GM18502 (cell line): ENCODE measurements around the gene HERC2.
"Not testable (repeated sequence)": the region's sequence is repeated elsewhere in the genome, so short reads cannot be mapped to it uniquely, and the experiment has no call there.

Experiments used
- ATAC-seq: cut with Tn5 transposase; IDR thresholded peaks from one replicate; pipeline ENCODE4 v1.9.1; 2021; ENCODE audit warnings: mild to moderate bottlenecking; ENCODE audit not compliant: unreplicated experiment, poor library complexity

HERC2 gene

DNA sequence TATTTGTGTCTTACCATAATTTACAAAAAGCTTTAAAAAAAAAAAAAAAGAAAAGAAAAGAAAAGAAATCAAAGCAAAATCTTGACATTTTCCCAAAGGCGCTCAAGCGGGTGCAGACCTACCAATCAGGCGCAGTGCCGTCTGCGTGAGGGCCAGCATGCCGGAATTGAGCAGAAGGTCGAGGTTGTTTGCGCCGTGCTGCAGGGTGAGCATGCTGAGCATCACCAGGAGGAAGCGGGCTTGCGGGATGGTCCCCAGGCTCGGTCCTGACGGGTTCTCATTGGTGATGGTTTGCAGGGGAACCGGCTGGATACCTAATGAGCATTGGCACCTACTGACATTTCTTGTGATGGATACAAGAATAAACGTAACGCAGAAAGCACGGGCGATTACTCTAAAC lies 93.9 kb downstream of the HERC2 start:
- no peak for ATAC-seq

GRCh38 chr15:28227303-28227702 lies 94.7 kb downstream of the HERC2 start:
- ATAC-seq, result not testable (repeated sequence)

DNA sequence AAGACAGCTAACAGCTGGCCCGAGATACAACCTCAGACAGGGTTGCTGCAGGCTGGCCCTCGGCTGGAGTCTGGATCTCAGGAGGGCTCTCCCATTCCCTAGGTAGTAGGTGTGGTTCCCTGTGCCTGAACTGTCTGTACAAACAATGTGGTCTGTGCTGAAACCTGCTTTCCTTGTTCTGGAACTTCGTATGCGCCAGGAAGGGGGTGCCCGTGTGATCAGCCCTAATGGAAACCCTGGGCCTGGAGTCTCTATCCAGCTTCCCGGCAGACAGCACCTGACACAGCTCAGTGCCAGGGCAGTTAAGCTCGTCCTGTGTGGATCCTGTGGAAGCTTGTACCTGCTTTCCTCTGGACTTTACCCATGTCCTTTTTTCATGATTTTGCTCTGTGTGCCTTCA lies 99.4 kb downstream of the HERC2 start:
- not testable (repeated sequence) for ATAC-seq

DNA sequence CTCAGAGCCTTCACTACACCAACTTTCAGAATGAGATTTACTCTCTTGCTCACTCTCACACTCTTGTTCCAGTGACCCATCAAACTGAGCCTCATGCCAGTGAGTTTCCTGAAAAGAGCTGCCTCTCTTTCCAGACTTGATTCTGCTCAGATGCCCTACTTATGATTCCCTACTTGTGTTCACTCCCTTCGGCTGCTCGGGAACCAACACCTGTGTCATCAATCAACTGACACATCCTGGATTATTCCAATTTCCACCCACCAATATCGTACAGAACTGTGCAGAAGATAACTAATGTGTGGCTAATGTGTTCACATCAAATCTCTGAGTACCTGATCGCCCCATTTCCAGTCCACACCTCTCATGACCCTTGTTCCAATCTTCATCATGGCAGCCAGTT lies 100.3 kb downstream of the HERC2 start:
- not testable (repeated sequence) for ATAC-seq

DNA sequence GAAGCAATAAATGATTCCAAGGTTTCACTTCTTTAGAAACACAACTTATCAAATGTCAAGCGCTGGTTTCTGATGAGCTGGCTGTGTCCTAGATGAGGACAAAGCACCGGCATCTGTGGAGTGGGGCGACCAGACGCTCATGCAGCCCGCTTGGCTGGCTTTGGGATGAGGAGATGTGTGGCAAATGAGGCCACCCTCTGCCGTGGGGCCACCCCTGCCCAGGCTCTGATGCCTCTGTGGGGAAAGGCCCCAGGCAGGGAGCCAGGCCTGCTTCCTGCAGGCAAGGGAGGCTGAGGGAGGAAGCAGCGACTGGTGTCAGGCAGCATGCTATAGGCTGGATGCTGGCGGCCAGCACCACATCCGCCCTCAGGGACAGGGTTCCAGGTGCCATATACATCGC lies 102.9 kb downstream of the HERC2 start:
- no peak for ATAC-seq

- ATAC-seq, result not testable (repeated sequence)
These were observed 104.9 kb downstream of the HERC2 start for GRCh38 chr15:28216946-28217546.

- ATAC-seq, result not testable (repeated sequence)
These were observed 106.5 kb downstream of the HERC2 start for GRCh38 chr15:28215521-28215920.

DNA sequence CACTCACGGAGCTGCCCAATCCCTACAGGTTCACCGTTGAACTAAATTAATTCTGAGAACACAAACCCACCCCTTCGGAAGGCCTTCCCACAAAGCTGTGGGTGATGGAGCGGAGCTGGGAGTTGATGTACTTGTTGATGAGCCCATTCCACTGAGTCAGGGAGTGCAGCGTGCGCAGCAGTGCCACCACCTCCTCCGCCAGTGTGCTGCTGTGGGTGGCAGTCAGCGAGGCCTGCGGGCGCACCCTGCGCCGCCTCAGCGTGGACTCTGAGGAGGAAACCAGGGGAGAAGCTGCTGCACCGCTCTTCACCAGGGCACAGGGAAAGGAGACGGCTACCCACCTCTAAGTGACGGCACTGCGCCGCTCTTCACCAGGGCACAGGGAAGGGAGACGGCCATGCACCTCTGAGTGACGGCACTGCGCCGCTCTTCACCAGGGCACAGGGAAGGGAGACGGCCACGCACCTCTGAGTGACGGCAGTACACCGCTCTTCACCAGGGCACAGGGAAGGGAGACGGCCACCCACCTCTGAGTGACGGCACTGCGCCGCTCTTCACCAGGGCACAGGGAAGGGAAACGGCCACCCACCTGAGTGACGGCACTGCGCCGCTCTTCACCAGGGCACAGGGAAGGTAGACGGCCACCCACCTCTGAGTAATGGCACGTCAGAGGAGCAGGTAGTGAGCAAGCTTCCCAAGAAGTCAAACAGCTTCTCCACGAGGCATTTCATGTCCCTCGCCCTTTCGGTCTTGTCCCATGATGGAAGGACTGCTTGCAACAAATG lies 107.8 kb downstream of the HERC2 start:
- ATAC-seq, result not testable (repeated sequence)

DNA sequence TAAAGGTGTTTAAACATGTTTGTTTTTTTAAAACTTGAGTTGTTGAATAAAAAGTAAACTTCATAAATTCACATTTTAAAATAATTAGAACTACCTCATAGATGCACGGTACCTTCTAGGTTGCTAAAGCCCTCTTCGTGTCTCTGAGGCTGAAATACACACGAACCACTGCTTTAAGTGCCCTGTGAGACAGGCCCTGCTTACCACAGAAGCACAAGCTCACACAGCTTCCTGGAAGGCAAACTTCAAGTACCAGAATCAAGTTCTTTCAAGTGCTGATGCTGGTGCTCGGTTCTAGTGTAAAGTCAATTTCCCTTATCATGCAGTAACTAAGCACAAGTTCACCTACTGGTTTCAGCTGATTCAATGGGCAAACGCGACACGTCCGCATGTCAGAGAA lies 108.6 kb downstream of the HERC2 start:
- ATAC-seq, result not testable (repeated sequence)

- ATAC-seq, result no peak
These were observed 113.4 kb downstream of the HERC2 start for GRCh38 chr15:28208583-28208982.

- not testable (repeated sequence) for ATAC-seq
These were observed 116.3 kb downstream of the HERC2 start for GRCh38 chr15:28205640-28206039.

GRCh38 chr15:28203055-28203828 lies 118.7 kb downstream of the HERC2 start:
- ATAC-seq, result not testable (repeated sequence)

- not testable (repeated sequence) for ATAC-seq
These were observed 119.9 kb downstream of the HERC2 start for GRCh38 chr15:28202124-28202523.

- ATAC-seq, result not testable (repeated sequence)
These were observed 123.8 kb downstream of the HERC2 start for GRCh38 chr15:28198215-28198614.

- not testable (repeated sequence) for ATAC-seq
These were observed 124.3 kb downstream of the HERC2 start for GRCh38 chr15:28197694-28198093.

GRCh38 chr15:28196581-28196980 lies 125.4 kb downstream of the HERC2 start:
- not testable (repeated sequence) for ATAC-seq

DNA sequence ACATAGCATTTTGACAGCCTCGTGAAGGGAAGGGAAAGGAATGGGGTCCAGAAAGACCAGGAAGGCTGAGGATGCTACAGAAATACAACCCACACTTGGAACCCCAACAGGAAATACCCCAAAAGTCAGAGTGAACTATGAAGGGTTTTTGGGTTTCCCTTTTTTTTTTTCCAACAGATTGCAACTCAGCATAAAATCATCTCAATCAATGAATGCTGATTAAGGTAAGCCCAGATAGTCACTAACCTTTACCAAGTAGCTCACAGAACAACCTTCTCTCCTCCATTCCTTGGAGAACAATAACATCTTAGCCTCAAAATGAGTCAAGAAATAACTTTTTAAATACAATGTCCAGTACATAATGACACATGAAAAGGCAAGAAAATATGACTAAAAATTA lies 129.2 kb downstream of the HERC2 start:
- no peak for ATAC-seq

- no peak for ATAC-seq
These were observed 130.1 kb downstream of the HERC2 start for GRCh38 chr15:28191832-28192231.

GRCh38 chr15:28190391-28191174 lies 131.4 kb downstream of the HERC2 start:
- ATAC-seq, result no peak

GRCh38 chr15:28185148-28185895 lies 136.7 kb downstream of the HERC2 start:
- ATAC-seq, result no peak
